HepG2 (cell line): ENCODE results near the gene MINDY1. TPM values are rescaled to one million over a fixed set of nuclear protein-coding genes. Genes with fewer than 3 reads are reported as not detected.
A peak's percentile ranks its signal among the peaks of the same experiment; 100 is the strongest.

ENCODE experiments used
- ELK4 ChIP-seq: sonication (generic); formaldehyde crosslinking; IDR thresholded peaks from 2 replicates; pipeline ENCODE4 v1.9.0; 2021; ENCODE audit warnings: missing genetic modification reagents, borderline replicate concordance
- IRF2 ChIP-seq: IDR thresholded peaks from 2 replicates; pipeline ENCODE4 v1.6.1; 2018; ENCODE audit warnings: missing genetic modification reagents, missing compliant biosample characterization
- NRL ChIP-seq: sonication (generic); formaldehyde crosslinking; IDR thresholded peaks from 2 replicates; pipeline ENCODE4 v1.5.0; 2020; ENCODE audit warnings: missing genetic modification reagents, mild to moderate bottlenecking, moderate library complexity, borderline replicate concordance
- RAD21 ChIP-seq: fragments of 450-650 bp; formaldehyde crosslinking; IDR thresholded peaks from 2 replicates; pipeline ENCODE4 v1.5.0; 2020; ENCODE audit warnings: mild to moderate bottlenecking
- RFX3 ChIP-seq: IDR thresholded peaks from 2 replicates; pipeline ENCODE4 v1.6.1; 2016; ENCODE audit warnings: missing biosample characterization, missing genetic modification reagents
- SNAPC4 ChIP-seq: sonication (generic); formaldehyde crosslinking; IDR thresholded peaks from 2 replicates; pipeline ENCODE4 v1.4.0; 2020; ENCODE audit warnings: mild to moderate bottlenecking, missing genetic modification reagents
- WIZ ChIP-seq: sonication (generic); formaldehyde crosslinking; IDR thresholded peaks from 2 replicates; pipeline ENCODE4 v1.5.1; 2020; ENCODE audit warnings: mild to moderate bottlenecking, missing genetic modification reagents
- ZNF343 ChIP-seq: sonication (generic); formaldehyde crosslinking; IDR thresholded peaks from 2 replicates; pipeline ENCODE4 v1.4.0; 2020; ENCODE audit warnings: mild to moderate bottlenecking, missing genetic modification reagents
- ZNF512B ChIP-seq: sonication (generic); formaldehyde crosslinking; IDR thresholded peaks from 2 replicates; pipeline ENCODE4 v1.5.1; 2020; ENCODE audit warnings: missing genetic modification reagents, mild to moderate bottlenecking, borderline replicate concordance
- ZNF552 ChIP-seq: sonication (generic); formaldehyde crosslinking; IDR thresholded peaks from 2 replicates; pipeline ENCODE4 v1.9.0; 2022; ENCODE audit warnings: missing genetic modification reagents, mild to moderate bottlenecking, borderline replicate concordance
- ZNF557 ChIP-seq: sonication (generic); formaldehyde crosslinking; IDR thresholded peaks from 2 replicates; pipeline ENCODE4 v1.4.0; 2020; ENCODE audit warnings: missing genetic modification reagents
- ZNF569 ChIP-seq: sonication (generic); formaldehyde crosslinking; IDR thresholded peaks from 2 replicates; pipeline ENCODE4 v1.5.0; 2020; ENCODE audit warnings: mild to moderate bottlenecking, missing genetic modification reagents, moderate library complexity, borderline replicate concordance
- ZNF574 ChIP-seq: sonication (generic); formaldehyde crosslinking; IDR thresholded peaks from 2 replicates; pipeline ENCODE4 v1.4.0; 2020; ENCODE audit warnings: missing genetic modification reagents
- ZNF580 ChIP-seq: IDR thresholded peaks from 2 replicates; pipeline ENCODE4 v1.6.1; 2016; ENCODE audit warnings: low read depth, borderline replicate concordance
- ZNF652 ChIP-seq: IDR thresholded peaks from 2 replicates; pipeline ENCODE4 v1.6.1; 2016; ENCODE audit warnings: low read depth, borderline replicate concordance
- ZNF747 ChIP-seq: sonication (generic); formaldehyde crosslinking; IDR thresholded peaks from 2 replicates; pipeline ENCODE4 v1.8.1; 2023; ENCODE audit warnings: missing genetic modification reagents, mild to moderate bottlenecking, borderline replicate concordance
- ZNF839 ChIP-seq: sonication (generic); formaldehyde crosslinking; IDR thresholded peaks from 2 replicates; pipeline ENCODE4 v1.4.0; 2020; ENCODE audit warnings: missing genetic modification reagents, mild to moderate bottlenecking, borderline replicate concordance
- polyA plus RNA-seq, 8 experiments: library from polyadenylated mRNA; depleted of rRNA in 3 of 8; stranded (reverse) in 7 of 8; unstranded in 1 of 8; fragments of >200 nt; fragmentation: Illumina TruSeq in 4 of 8; extraction: Trizol in 4 of 8; gene quantifications; 2 replicates each; pipeline versions ENCODE4 v1.2.1 to v1.2.3, GENCODE V29; 2011 to 2016; ENCODE audit warnings: low read depth in 4 of 8, missing spikeins in 1 of 8, mixed read lengths in 1 of 8; ENCODE audit not compliant: insufficient read depth in 1 of 8
- total RNA-seq, 5 experiments: library from RNA; depleted of rRNA; stranded (reverse); fragments of >200 nt; fragmentation: Illumina TruSeq; extraction: Trizol; gene quantifications; 2 replicates each; pipeline ENCODE4 v1.2.3, GENCODE V29; 2016; ENCODE audit warnings: low read depth in 1 of 5

The MINDY1 gene
- total and polyA plus RNA-seq, 2 of the 13 experiments (the other 11 are each of a cell fraction or from before 2014, with no cell fraction given): 11.1 to 15.0 TPM

- TF ChIP-seq ZNF557 (no peak), ZNF569 (CRISPR knock-in tag) (no peak), RFX3 (no peak), ZNF580 (no peak), WIZ (CRISPR knock-in tag) (no peak), ELK4 (CRISPR knock-in tag) (no peak), ZNF343 (CRISPR knock-in tag) (no peak), ZNF574 (no peak), RAD21 (CRISPR knock-in tag) (no peak), ZNF552 (no peak), ZNF839 (CRISPR knock-in tag) (no peak), IRF2 (CRISPR knock-in tag) (no peak), NRL (peak; percentile 46; the same call in 1 of the 2 replicates), SNAPC4 (CRISPR knock-in tag) (no peak), ZNF652 (no peak), ZNF512B (CRISPR knock-in tag) (no peak), ZNF747 (CRISPR knock-in tag) (no peak)
Observed at GRCh38 chr1:150973836-150974579, 32.7 kb downstream of the MINDY1 start (continued).
